Measurements from ENCODE around the gene NKX6-2. TPM values are rescaled to one million over a fixed set of nuclear protein-coding genes. Genes with fewer than 3 reads are reported as not detected.

Gene NKX6-2
- total RNA-seq, 2 experiments from 2014 or later = not detected

DNA sequence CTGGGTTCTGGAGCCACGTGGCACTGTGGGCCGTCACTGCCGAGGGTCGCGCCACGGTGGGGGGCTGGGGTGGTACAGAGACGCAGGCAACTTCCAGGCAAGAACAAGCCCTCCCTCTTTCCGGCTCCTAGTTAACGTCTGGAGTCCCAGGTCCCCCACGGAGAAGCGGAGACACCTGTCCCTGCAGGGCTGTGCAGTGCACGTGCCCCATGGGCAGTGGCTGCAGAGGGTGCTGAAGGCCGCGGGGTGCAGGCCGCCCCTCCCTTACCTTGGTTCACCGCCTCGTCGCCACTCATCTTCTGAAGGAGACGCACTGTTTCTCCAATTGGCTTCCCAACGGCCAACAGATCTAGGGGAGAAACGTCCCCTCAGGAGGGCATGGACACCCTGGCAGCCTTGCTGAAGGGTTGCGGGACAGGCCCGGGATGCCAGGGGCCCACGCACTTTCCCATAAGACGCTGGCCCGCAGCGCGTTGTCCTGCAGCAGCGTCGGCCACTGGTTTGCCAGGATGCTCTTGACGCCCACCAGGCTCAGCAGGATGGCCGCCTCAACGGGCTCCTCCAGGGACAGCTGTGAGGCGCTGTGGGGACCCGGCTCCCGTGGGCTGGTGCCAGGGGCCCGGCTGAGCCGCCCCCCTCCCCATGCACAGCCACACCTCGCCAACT, 24.3 kb upstream of the NKX6-2 start:
- Mint-ChIP-seq H3K36me3 (ENCODE audit: low read depth) (no peaks in the 10 kb centered on the region), H3K9me3 (ENCODE audit: insufficient read depth) (no peaks in the 10 kb centered on the region), H3K27ac (no peak overlapping the region), H3K27me3 (ENCODE audit: low read depth) (no peaks in the 10 kb centered on the region), H3K4me3 (no peak overlapping the region), H3K4me1 (ENCODE audit: low read depth) (no peaks in the 10 kb centered on the region)
- DNase-seq (no peak), ATAC-seq (no peak)
- POLR2A ChIA-PET = no interaction called here
- CTCF ChIA-PET = no interaction called here

DNA sequence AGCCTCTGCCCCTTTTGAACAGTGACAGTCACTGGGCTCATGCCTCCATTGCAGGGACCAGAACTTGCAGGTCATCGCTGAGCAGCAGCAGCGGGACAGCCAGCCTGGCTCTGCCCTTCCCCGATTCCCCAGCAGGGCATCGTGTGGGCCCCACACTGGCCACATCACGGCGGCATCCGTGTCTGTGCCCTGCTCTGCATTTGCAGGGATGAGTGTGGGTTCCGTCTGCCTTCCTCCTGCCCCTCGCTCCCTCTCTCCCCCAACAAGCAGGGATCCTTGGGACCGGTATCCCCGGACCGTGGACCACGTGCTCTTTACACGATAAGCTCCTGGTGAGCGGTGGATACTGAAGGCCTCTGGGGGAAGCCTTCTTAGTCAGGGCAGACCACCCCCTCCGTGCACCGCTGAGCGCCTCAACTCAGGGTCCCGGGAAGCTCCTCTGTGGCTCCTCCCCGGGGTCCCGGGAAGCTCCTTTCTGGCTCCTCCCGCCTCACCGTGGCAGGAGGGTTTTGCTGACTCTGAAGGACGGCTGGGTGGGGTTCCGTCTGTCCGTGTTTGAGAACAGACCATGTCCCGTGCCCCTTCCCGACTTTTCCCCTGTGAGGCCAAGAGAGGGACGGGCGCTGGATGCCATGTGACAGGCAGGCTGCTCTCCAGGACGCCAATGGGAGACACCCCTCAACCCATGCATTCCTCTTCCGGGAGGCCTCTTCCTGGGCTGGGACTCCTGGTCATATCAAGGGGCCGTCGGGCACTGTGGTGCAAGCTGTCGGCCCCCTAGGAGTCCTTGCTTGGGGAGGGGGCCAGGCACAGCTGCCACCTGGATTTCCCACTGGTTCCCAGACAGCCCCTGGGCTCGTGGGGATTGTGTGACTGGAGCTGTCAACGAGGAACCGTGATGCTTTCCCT, 23.5 kb upstream of the NKX6-2 start:
- POLR2A ChIA-PET = no interaction called here
- Mint-ChIP-seq H3K36me3 (ENCODE audit: low read depth) (no peaks in the 10 kb centered on the region), H3K9me3 (ENCODE audit: insufficient read depth) (no peaks in the 10 kb centered on the region)

DNA sequence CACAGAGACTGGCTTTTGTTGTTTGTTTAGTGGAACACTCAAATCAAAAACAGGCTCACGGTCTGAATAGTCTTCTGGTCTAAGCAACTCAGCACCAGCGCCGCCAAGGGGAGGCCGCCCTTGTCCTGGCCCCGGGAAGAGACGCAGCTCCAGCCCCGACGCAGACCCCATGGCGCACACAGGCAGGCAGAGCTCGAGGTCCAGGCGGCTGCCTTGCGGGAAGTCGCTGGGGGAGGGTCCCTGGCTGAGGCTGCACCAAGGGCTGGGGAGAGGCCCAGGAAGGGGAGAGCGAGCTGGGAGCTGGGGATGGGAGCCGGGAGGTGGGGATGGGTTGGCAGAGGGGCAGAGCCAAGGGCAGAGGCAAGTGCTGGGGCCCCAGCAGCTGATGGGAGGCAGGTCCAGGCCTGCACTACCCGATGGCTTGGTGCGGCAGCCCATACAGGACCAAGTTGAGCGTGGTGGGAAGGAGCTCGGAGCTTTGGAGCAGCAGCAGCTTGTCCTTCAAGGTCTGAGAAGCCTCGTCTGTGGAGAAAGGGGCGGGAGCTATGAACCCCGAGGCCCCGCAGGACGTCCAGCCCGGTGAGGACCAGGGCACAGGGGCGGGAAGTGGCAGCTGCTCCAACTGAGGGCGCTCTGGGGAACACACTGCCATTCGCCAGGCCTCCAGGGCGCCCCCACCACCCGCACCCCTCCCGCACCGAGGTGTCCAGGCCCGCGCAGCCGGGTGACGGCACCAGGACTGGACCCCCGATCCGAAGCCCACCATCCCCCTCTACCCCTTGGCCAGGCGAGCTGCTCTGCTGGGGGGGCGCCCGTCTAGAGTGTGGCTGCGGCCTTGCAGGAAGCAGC, 22.7 kb upstream of the NKX6-2 start:
- Mint-ChIP-seq H3K4me1 (ENCODE audit: low read depth) (no peaks in the 10 kb centered on the region), H3K36me3 (ENCODE audit: low read depth) (no peaks in the 10 kb centered on the region), H3K4me3 (no peak overlapping the region), H3K9me3 (ENCODE audit: insufficient read depth) (no peaks in the 10 kb centered on the region), H3K27ac (no peak overlapping the region), H3K27me3 (ENCODE audit: low read depth) (no peaks in the 10 kb centered on the region)
- DNase-seq (no peak), ATAC-seq (no peak)
- CTCF ChIA-PET = no interaction called here
- POLR2A ChIA-PET = no interaction called here

More for the DNA sequence above, 23.5 kb upstream of the NKX6-2 start:
- no peak overlapping the region for H3K27ac Mint-ChIP-seq
- ATAC-seq (no peak), DNase-seq (no peak)
- CTCF ChIA-PET = no interaction called here
- H3K27me3 Mint-ChIP-seq (ENCODE audit: low read depth) = no peaks in the 10 kb centered on the region
- H3K4me3 Mint-ChIP-seq = no peak overlapping the region
- no peaks in the 10 kb centered on the region for H3K4me1 Mint-ChIP-seq (ENCODE audit: low read depth)

DNA sequence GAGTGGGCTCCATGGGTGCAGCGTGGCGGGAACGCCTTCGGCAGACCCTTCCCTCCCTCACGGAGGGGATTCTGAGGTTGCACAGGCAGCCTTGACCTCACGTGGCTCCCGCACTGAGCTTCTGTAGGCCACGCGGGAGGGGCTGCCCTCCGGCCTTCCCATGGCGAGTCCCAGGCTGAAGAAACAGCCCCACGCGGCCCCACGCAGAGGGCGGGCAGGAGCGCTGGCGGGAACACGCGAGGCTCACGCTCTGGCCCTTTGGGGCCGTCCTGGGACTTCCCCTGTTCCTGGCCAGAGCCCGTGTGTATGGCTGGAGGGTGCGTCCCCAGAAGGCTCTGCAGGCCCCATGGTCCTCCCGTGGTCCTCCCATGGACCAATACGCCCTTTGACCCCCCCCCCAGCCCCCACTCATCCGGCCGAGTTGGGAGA, 21.7 kb upstream of the NKX6-2 start:
- ChIA-PET CTCF (no interaction called here), POLR2A (no interaction called here)
- Mint-ChIP-seq H3K4me1 (ENCODE audit: low read depth) (no peaks in the 10 kb centered on the region), H3K27me3 (ENCODE audit: low read depth) (no peaks in the 10 kb centered on the region), H3K27ac (no peak overlapping the region), H3K36me3 (ENCODE audit: low read depth) (no peaks in the 10 kb centered on the region), H3K9me3 (ENCODE audit: insufficient read depth) (no peaks in the 10 kb centered on the region), H3K4me3 (no peak overlapping the region)
- DNase-seq = no peak
- no peak for ATAC-seq

DNA sequence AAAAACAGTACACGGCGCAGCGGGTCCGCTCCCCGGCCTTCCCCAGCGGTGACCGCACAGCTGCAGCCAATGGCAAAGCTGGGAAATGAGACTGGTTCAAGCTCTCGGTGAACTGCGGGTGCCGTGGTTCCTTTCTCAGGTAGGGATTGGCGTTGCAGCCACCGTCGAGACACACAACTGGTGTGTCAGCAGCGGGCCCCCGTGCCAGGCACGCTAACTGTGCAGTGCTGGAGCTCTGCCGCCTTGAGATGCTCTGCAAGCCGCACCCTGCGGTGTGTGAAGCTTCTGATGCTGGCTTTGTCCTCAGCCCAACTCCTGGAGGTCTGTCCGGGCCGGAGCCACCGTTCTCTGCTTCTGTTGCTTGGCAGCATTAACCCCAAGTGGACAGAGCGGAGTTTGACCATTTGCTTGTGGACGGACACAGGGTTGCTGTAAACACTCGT, 20.6 kb upstream of the NKX6-2 start:
- DNase-seq (no peak), ATAC-seq (no peak)
- ChIA-PET CTCF (no interaction called here), POLR2A (no interaction called here)
- Mint-ChIP-seq H3K4me1 (ENCODE audit: low read depth) (no peaks in the 10 kb centered on the region), H3K27me3 (ENCODE audit: low read depth) (no peaks in the 10 kb centered on the region), H3K9me3 (ENCODE audit: insufficient read depth) (no peaks in the 10 kb centered on the region), H3K27ac (no peak overlapping the region), H3K36me3 (ENCODE audit: low read depth) (no peaks in the 10 kb centered on the region), H3K4me3 (no peak overlapping the region)

DNA sequence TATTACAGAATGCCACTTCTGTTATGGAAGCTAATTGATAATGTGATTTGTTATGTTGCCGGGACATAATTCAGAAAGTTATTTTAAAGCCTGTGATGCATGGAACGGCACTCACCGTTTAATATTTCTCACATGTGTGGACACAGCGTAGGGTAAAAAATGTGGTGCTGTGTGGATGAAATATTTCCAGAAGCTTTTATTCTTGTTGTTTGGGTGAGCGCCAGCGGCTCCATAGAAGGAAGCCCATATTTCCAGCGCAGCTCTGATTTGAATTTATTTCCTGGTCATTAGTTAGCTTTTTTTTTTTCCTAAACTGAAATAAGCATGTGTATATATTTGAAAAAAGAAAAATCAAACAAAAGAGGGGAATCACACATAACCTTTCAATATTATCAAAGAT, 20.2 kb upstream of the NKX6-2 start:
- no peak for DNase-seq
- Mint-ChIP-seq H3K27me3 (ENCODE audit: low read depth) (no peaks in the 10 kb centered on the region), H3K27ac (no peak overlapping the region), H3K36me3 (ENCODE audit: low read depth) (no peaks in the 10 kb centered on the region), H3K4me3 (no peak overlapping the region), H3K4me1 (ENCODE audit: low read depth) (no peaks in the 10 kb centered on the region), H3K9me3 (ENCODE audit: insufficient read depth) (no peaks in the 10 kb centered on the region)
- ChIA-PET CTCF (no interaction called here), POLR2A (no interaction called here)
- ATAC-seq = no peak

DNA sequence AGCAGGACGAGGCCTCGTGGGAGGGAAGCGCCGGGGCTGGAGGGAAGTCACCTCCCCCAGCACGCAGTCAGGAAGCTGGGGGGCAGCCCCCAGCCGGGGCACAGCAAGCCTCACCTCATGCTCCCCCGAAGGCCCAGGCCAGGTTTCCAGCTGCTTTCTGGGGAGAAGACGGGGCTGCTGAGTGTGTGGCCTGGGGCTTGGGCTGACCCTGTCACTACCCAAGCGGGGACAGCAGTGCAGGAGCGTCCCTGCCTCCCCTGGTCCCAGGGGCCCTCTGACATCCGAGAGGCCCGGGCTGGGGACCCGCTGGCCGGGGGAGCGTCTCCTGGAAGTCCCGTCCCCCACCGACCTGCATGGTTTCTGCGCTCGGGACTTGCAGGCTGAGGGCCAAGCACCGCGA, 19.7 kb upstream of the NKX6-2 start:
- Mint-ChIP-seq H3K9me3 (ENCODE audit: insufficient read depth) (no peaks in the 10 kb centered on the region), H3K27me3 (ENCODE audit: low read depth) (no peaks in the 10 kb centered on the region), H3K36me3 (ENCODE audit: low read depth) (no peaks in the 10 kb centered on the region), H3K27ac (no peak overlapping the region), H3K4me3 (no peak overlapping the region), H3K4me1 (ENCODE audit: low read depth) (no peaks in the 10 kb centered on the region)
- CTCF ChIA-PET = no interaction called here
- POLR2A ChIA-PET = no interaction called here
- ATAC-seq (no peak), DNase-seq (no peak)

DNA sequence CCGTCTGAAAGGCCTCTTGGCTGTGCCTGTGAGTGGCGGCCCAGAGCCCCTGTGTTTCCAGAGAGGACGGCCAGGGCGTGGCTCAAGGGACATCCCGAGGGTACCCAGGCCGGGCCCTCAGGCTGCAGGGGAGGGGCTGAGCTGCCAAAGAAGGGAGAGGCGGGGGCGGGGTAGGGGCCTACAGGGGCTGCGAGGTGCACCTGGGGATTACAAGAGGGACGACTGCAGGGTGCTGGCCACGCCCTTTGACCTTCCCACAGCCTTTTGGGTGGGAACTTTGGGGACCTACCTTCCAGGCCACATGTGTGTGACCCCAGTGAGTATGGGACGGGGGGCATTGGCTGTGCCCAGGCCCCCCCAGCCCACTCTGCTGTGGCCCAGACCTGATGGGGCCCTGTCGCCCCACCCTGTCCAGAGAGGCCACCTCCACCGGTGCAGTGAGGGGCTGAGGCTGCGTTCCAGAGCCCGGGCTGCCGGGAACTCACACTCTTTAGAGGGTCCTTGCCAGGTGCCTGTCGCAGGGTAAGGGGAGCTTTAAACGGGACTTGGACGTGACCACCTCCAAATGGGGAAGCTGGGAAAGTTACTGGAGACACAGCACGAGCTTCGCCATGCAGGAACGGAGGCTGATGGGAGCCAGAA, 19.0 kb upstream of the NKX6-2 start:
- no peak for ATAC-seq
- Mint-ChIP-seq H3K36me3 (ENCODE audit: low read depth) (no peaks in the 10 kb centered on the region), H3K4me3 (no peak overlapping the region), H3K9me3 (ENCODE audit: insufficient read depth) (no peaks in the 10 kb centered on the region), H3K4me1 (ENCODE audit: low read depth) (no peaks in the 10 kb centered on the region), H3K27me3 (ENCODE audit: low read depth) (no peaks in the 10 kb centered on the region), H3K27ac (no peak overlapping the region)
- CTCF ChIA-PET = no interaction called here
- no peak for DNase-seq
- POLR2A ChIA-PET = no interaction called here

DNA sequence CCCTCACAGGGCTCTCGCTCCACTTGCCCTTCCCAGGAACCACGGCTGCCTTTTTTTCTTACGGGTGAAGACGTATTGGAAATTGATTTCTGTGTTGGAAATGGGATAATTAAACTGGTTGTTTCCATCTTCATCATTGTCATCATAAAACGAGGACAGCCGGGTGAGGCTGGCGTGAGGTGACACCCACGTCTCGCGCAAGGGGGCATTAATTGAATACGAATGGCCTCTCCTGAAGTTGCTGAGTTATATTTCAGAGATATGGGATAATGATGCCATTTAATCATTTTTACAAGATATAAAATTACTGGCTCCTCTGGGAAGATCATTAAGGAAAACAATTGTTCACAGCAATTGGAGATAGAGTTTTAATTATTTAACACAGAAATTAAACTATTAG, 18.3 kb upstream of the NKX6-2 start:
- no peak for ATAC-seq
- DNase-seq = no peak
- Mint-ChIP-seq H3K4me3 (no peak overlapping the region), H3K36me3 (ENCODE audit: low read depth) (no peaks in the 10 kb centered on the region), H3K27ac (no peak overlapping the region), H3K4me1 (ENCODE audit: low read depth) (no peaks in the 10 kb centered on the region), H3K9me3 (ENCODE audit: insufficient read depth) (no peaks in the 10 kb centered on the region), H3K27me3 (ENCODE audit: low read depth) (no peaks in the 10 kb centered on the region)
- POLR2A ChIA-PET = no interaction called here
- CTCF ChIA-PET = no interaction called here

DNA sequence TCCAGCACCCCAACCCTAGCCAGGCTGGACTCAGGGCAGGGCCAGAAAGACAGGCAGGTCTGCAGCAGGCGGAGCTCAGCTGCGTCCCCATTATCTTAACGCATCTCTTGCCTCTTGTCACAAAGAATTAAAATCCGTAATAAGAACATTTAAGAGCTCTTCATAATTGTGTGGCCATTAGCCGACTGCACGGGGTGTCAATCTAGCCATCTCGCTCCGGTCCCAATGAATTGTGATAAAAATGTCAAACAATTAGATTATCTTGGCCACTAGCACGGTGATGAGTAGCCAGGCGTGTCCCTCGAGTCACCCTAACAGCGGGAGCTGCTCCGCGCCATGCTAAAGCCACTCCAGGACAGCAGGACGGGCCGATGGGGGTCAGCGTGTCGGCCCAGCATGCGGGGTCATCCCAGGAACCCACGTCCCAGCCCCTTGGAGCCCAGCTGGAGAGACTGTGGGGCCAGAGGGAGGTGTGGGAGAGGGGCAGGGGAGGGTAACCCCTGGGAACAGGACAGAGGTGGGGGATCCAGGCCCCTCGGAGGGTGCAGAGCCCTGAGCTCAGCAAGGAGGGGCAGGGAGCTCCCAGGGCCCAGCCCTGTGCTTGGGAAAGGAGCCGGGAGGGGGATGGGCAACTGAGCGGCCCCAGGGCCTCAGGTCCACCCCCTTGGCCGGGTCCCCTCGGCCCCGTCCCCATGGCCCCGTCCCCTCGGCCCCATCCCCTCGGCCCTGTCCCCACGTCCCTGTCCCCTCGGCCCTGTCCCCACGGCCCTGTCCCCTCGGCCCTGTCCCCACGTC, 17.7 kb upstream of the NKX6-2 start:
- DNase-seq (no peak), ATAC-seq (no peak)
- Mint-ChIP-seq H3K9me3 (ENCODE audit: insufficient read depth) (no peaks in the 10 kb centered on the region), H3K36me3 (ENCODE audit: low read depth) (no peaks in the 10 kb centered on the region), H3K4me1 (ENCODE audit: low read depth) (no peaks in the 10 kb centered on the region), H3K27me3 (ENCODE audit: low read depth) (no peaks in the 10 kb centered on the region), H3K27ac (no peak overlapping the region), H3K4me3 (no peak overlapping the region)
- CTCF ChIA-PET = no interaction called here
- POLR2A ChIA-PET = no interaction called here

DNA sequence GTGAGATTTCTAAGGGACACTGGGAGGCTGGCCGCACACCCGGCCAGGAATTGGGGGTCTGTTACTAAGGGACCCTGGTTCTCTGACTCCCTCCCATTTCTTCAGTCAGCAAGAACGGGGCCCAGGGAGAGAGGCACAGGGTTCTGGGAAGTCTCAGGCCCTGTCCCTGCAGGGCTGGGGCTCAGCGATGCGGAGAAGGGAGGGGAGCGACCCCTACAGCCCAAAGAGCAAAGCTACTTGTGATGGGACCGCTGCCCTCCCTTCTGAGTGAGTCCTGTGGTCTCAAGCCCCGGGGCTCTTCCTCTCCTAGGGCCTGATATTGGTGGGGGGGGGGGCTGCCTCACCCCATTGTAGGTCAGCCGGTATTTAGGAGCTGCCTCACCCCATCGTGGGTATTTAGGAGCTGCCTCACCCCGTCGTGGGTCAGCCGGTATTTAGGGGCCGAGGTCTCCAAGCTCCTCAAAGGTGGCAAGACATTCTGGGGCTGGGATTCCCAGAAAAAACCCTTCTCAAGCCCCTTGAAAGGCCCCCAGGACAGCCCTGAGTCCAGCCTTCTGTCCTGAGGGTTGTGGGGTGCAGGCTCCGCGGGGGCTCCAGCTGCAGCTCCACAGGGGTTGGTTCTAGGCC, 16.9 kb upstream of the NKX6-2 start:
- Mint-ChIP-seq H3K27ac (no peak overlapping the region), H3K27me3 (ENCODE audit: low read depth) (no peaks in the 10 kb centered on the region), H3K9me3 (ENCODE audit: insufficient read depth) (no peaks in the 10 kb centered on the region), H3K4me1 (ENCODE audit: low read depth) (no peaks in the 10 kb centered on the region), H3K36me3 (ENCODE audit: low read depth) (no peaks in the 10 kb centered on the region), H3K4me3 (no peak overlapping the region)
- CTCF ChIA-PET = no interaction called here
- POLR2A ChIA-PET = no interaction called here
- DNase-seq (no peak), ATAC-seq (no peak)

Data from activated CD8-positive, alpha-beta T cell treated with anti-CD3 and anti-CD28 coated beads, Interleukin-2, amount 10 ng/mL, durations not matched to agents 7 days and 5 days (primary cell).